SK-N-SH (cell line): ENCODE results near the gene SDCCAG8.

Source experiments
- EP300 ChIP-seq, 2 experiments: IDR thresholded peaks; 2 replicates each; pipeline versions ENCODE4 v1.4.0 to v1.6.1; 2012; ENCODE audit warnings: borderline replicate concordance in 1 of 2, low read depth in 1 of 2, low read length in 1 of 2
- EZH2phosphoT487 ChIP-seq: fragments of 200-600 bp; sonication (generic); IDR thresholded peaks from 2 replicates; pipeline ENCODE4 v1.6.1; 2017; ENCODE audit warnings: low read depth, mixed run types, mild to moderate bottlenecking, antibody characterized with exemption, moderate library complexity, borderline replicate concordance
- FOXM1 ChIP-seq: IDR thresholded peaks from 2 replicates; pipeline ENCODE4 v1.4.0; 2012; ENCODE audit warnings: low read depth, mild to moderate bottlenecking
- JUND ChIP-seq: IDR thresholded peaks from 2 replicates; pipeline ENCODE4 v1.4.0; 2012
- POLR2AphosphoS5 ChIP-seq: IDR thresholded peaks from 2 replicates; pipeline ENCODE4 v1.6.1; 2012; ENCODE audit warnings: low read depth, low read length
- RAD21 ChIP-seq: IDR thresholded peaks from 2 replicates; pipeline ENCODE4 v1.6.1; 2012; ENCODE audit warnings: mild to moderate bottlenecking, low read length
- SMC3 ChIP-seq: IDR thresholded peaks from 2 replicates; pipeline ENCODE4 v1.6.1; 2012; ENCODE audit warnings: low read depth, low read length, improper control_type of control experiment
- TEAD4 ChIP-seq: IDR thresholded peaks from 2 replicates; pipeline ENCODE4 v1.4.0; 2012; ENCODE audit warnings: mild to moderate bottlenecking, borderline replicate concordance; ENCODE audit not compliant: insufficient read depth
- YY1 ChIP-seq: IDR thresholded peaks from 2 replicates; pipeline ENCODE4 v1.4.0; 2012; ENCODE audit warnings: low read depth, mild to moderate bottlenecking
- TF ChIP-seq, protein P1 (sequence below): fragments of 200-600 bp; sonication (generic); IDR thresholded peaks from 2 replicates; pipeline ENCODE4 v1.6.1; 2017; ENCODE audit warnings: antibody characterized with exemption, mild to moderate bottlenecking, moderate library complexity
- TF ChIP-seq, protein P2 (sequence below): IDR thresholded peaks from 2 replicates; pipeline ENCODE4; 2012
- TF ChIP-seq, protein P3 (sequence below): IDR thresholded peaks from 2 replicates; pipeline ENCODE4 v1.4.0; 2012; ENCODE audit warnings: low read depth

DNA sequence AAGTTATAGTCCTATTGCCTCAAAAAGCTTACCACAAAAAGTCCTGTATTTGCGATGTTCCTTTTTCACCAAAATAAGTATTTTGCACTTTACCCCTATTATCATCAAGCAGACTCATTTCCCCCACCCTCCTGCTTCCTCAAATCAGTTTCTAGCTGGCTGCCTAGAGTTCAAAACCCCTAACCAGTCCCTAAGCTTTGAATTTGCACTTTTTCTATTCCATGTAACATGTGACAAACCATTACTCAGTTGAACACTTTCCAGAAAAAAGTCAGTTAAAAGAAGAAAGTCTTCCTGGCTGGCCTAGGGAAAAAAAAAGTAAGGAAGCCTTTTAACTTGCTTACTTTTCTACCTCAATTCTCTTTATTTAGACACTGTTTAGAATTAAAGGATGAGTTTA, 8.9 kb upstream of the SDCCAG8 start:
- TF ChIP-seq, protein P1, sequence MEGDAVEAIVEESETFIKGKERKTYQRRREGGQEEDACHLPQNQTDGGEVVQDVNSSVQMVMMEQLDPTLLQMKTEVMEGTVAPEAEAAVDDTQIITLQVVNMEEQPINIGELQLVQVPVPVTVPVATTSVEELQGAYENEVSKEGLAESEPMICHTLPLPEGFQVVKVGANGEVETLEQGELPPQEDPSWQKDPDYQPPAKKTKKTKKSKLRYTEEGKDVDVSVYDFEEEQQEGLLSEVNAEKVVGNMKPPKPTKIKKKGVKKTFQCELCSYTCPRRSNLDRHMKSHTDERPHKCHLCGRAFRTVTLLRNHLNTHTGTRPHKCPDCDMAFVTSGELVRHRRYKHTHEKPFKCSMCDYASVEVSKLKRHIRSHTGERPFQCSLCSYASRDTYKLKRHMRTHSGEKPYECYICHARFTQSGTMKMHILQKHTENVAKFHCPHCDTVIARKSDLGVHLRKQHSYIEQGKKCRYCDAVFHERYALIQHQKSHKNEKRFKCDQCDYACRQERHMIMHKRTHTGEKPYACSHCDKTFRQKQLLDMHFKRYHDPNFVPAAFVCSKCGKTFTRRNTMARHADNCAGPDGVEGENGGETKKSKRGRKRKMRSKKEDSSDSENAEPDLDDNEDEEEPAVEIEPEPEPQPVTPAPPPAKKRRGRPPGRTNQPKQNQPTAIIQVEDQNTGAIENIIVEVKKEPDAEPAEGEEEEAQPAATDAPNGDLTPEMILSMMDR, result no peak
- TF ChIP-seq POLR2AphosphoS5 (no peak), JUND (no peak), EP300 (IDR thresholded peaks at IDR 0.05; ENCODE audit: borderline replicate concordance in 1 of 2, low read depth in 1 of 2, low read length in 1 of 2) (no peak), SMC3 (no peak), EZH2phosphoT487 (no peak), FOXM1 (no peak), RAD21 (no peak), TEAD4 (no peak), YY1 (no peak)
- TF ChIP-seq, protein P2, sequence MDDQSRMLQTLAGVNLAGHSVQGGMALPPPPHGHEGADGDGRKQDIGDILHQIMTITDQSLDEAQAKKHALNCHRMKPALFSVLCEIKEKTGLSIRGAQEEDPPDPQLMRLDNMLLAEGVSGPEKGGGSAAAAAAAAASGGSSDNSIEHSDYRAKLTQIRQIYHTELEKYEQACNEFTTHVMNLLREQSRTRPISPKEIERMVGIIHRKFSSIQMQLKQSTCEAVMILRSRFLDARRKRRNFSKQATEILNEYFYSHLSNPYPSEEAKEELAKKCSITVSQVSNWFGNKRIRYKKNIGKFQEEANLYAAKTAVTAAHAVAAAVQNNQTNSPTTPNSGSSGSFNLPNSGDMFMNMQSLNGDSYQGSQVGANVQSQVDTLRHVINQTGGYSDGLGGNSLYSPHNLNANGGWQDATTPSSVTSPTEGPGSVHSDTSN, result no peak
- TF ChIP-seq, protein P3, sequence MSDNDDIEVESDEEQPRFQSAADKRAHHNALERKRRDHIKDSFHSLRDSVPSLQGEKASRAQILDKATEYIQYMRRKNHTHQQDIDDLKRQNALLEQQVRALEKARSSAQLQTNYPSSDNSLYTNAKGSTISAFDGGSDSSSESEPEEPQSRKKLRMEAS, result peak; percentile 33; the same call in 1 of the 2 replicates
